ENCODE measurements around the gene ABHD16B. TPM values are rescaled to one million over a fixed set of nuclear protein-coding genes. Genes with fewer than 3 reads are reported as not detected.
A peak's percentile ranks its signal among the peaks of the same experiment; 100 is the strongest.

The ABHD16B gene
- total and polyA plus RNA-seq, 2 experiments from 2014 or later: not detected

DNA sequence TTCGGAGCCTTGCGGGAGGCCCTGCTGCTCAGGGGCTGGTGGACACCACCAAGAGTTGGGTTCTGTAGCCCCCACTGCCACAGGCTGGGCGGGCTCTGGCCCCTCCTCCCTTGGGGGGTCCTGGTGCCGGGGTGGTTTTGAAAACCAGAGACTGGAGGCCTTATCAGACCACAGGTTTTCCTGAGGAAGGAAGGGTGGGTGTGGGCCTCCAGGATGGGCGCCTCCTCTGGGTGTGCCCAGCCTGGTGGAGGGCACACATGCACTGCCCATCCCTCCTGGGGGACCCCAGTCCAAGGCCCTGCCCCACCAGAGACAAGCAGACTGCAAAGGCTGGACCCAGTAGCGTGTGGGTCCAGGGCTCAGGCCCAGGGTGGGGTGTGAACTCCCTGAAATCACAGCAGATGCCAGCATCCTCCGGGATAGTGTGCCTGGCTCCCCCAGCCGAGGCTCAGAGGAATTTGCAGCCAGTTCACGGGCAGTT lies 16.7 kb upstream of the ABHD16B start:
- no peak for TF ChIP-seq NANOG (IDR thresholded peaks at IDR 0.05; ENCODE audit: borderline replicate concordance)
- no peak for TF ChIP-seq EZH2phosphoT487 (IDR thresholded peaks at IDR 0.05; ENCODE audit: unreplicated experiment)
- TF ChIP-seq CREB1 (CRISPR knock-in tag; IDR thresholded peaks at IDR 0.05; ENCODE audit: low read depth): no peak
- TF ChIP-seq, protein P1, sequence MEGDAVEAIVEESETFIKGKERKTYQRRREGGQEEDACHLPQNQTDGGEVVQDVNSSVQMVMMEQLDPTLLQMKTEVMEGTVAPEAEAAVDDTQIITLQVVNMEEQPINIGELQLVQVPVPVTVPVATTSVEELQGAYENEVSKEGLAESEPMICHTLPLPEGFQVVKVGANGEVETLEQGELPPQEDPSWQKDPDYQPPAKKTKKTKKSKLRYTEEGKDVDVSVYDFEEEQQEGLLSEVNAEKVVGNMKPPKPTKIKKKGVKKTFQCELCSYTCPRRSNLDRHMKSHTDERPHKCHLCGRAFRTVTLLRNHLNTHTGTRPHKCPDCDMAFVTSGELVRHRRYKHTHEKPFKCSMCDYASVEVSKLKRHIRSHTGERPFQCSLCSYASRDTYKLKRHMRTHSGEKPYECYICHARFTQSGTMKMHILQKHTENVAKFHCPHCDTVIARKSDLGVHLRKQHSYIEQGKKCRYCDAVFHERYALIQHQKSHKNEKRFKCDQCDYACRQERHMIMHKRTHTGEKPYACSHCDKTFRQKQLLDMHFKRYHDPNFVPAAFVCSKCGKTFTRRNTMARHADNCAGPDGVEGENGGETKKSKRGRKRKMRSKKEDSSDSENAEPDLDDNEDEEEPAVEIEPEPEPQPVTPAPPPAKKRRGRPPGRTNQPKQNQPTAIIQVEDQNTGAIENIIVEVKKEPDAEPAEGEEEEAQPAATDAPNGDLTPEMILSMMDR (conservative IDR thresholded peaks at IDR 0.05; ENCODE audit: low read depth in 2 of 2): no peak
- no peak for TF ChIP-seq EZH2 (IDR thresholded peaks at IDR 0.05; ENCODE audit: low read depth, unreplicated experiment)
- DNase-seq (ENCODE audit: low spot score): no peak
- Histone ChIP-seq H3K9me2 (ENCODE audit: insufficient read depth) (no peaks in the 10 kb centered on the region), H3K4me2 (no peak overlapping the region), H3F3A (replicated peaks; ENCODE audit: low read depth) (peaks cover 14% of the 10 kb centered on the region), H3K27ac (ENCODE audit: low read depth) (no peak overlapping the region), H3K27me3 (ENCODE audit: insufficient read depth) (no peaks in the 10 kb centered on the region), H4K20me1 (replicated peaks; ENCODE audit: insufficient read depth) (no peaks in the 10 kb centered on the region), H2AFZ (no peak overlapping the region), H3K36me3 (ENCODE audit: insufficient read depth) (no peaks in the 10 kb centered on the region), H3K4me1 (ENCODE audit: insufficient read depth) (peaks cover 35% of the 10 kb centered on the region), H3K4me3 (no peak overlapping the region), H3K79me2 (replicated peaks; ENCODE audit: insufficient read depth) (no peaks in the 10 kb centered on the region)
- Mint-ChIP-seq H3K9me3 (no peaks in the 10 kb centered on the region), H3K27me3 (ENCODE audit: insufficient read depth, low read depth, poor library complexity) (peaks cover 15% of the 10 kb centered on the region), H3K36me3 (ENCODE audit: low read depth) (no peaks in the 10 kb centered on the region), H3K27ac (no peak overlapping the region), H3K4me3 (no peak overlapping the region), H3K4me1 (peaks cover 22% of the 10 kb centered on the region)
- no peak for ATAC-seq

DNA sequence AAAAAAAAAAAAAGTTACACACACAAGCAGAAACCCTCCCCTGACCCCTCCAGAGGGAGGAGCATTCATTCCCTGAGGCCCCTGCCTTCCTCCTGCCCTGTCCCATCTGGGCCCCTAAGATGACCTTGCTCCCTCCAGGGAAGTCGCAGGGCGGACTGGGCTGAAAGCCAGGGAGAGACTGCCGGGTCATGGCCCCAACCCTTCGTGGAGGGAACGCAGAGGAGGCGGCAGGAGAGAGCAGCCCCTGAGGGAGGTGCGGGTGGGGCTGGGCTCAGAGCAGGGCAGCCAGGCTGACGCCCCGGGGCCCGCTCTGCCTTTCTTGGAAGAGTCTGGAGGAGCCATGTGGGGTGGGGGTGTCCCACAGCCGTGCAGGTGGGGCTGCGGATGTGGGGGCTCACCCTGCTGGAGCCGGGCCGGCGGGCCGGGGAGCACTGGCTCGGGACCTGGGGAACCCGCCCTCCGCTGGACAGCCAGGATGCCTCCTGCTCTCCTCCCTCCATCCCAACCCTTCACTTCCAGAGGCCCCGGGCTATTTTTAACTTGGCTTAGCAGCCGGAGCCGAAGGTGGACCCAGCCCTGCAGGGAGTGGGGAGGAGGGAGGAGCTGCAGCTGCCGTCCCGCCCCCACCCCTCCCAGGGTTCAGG lies 15.0 kb upstream of the ABHD16B start:
- ATAC-seq: peak; percentile 73
- H3K4me3 Mint-ChIP-seq: peak overlapping the region; percentile 77
- peak overlapping the region; percentile 55 for H3K4me3 ChIP-seq
- DNase-seq (ENCODE audit: low spot score): peak; percentile 89
- H3K79me2 ChIP-seq (replicated peaks; ENCODE audit: insufficient read depth): no peaks in the 10 kb centered on the region
- H3K9me3 Mint-ChIP-seq: no peaks in the 10 kb centered on the region
- peaks cover 17% of the 10 kb centered on the region for H3K27me3 Mint-ChIP-seq (ENCODE audit: insufficient read depth, low read depth, poor library complexity)
- H4K20me1 ChIP-seq (replicated peaks; ENCODE audit: insufficient read depth): no peaks in the 10 kb centered on the region
- peaks cover 14% of the 10 kb centered on the region for H3F3A ChIP-seq (replicated peaks; ENCODE audit: low read depth)
- no peaks in the 10 kb centered on the region for H3K36me3 ChIP-seq (ENCODE audit: insufficient read depth)
- peak overlapping the region; percentile 92 for H3K27ac ChIP-seq (ENCODE audit: low read depth)
- H3K4me2 ChIP-seq: peak overlapping the region; percentile 88
- H3K36me3 Mint-ChIP-seq (ENCODE audit: low read depth): no peaks in the 10 kb centered on the region; the same call in 2 of the 3 replicates
- no peaks in the 10 kb centered on the region for H3K27me3 ChIP-seq (ENCODE audit: insufficient read depth)
- H2AFZ ChIP-seq: no peak overlapping the region
- peaks cover 35% of the 10 kb centered on the region for H3K4me1 ChIP-seq (ENCODE audit: insufficient read depth)
- no peaks in the 10 kb centered on the region for H3K9me2 ChIP-seq (ENCODE audit: insufficient read depth)
- peak overlapping the region; percentile 95 for H3K27ac Mint-ChIP-seq
- TF ChIP-seq, protein P1 (conservative IDR thresholded peaks at IDR 0.05; ENCODE audit: low read depth in 2 of 2): no peak
- TF ChIP-seq STAT1 (IDR thresholded peaks at IDR 0.05; ENCODE audit: unreplicated experiment) (no peak), JUNB (IDR thresholded peaks at IDR 0.05; ENCODE audit: unreplicated experiment) (no peak), POLR2AphosphoS5 (IDR thresholded peaks at IDR 0.05; ENCODE audit: low read depth) (peak; percentile 48), NANOG (IDR thresholded peaks at IDR 0.05; ENCODE audit: borderline replicate concordance) (no peak), ZNF331 (CRISPR knock-in tag; IDR thresholded peaks at IDR 0.05; ENCODE audit: low read depth) (no peak)
- TF ChIP-seq, protein P2, sequence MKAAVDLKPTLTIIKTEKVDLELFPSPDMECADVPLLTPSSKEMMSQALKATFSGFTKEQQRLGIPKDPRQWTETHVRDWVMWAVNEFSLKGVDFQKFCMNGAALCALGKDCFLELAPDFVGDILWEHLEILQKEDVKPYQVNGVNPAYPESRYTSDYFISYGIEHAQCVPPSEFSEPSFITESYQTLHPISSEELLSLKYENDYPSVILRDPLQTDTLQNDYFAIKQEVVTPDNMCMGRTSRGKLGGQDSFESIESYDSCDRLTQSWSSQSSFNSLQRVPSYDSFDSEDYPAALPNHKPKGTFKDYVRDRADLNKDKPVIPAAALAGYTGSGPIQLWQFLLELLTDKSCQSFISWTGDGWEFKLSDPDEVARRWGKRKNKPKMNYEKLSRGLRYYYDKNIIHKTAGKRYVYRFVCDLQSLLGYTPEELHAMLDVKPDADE (IDR thresholded peaks at IDR 0.05): no peak
- peaks cover 22% of the 10 kb centered on the region for H3K4me1 Mint-ChIP-seq
